AG04449 (cell line): ENCODE results near the gene CD207.
"Not testable (repeated sequence)": the region's sequence is repeated elsewhere in the genome, so short reads cannot be mapped to it uniquely, and the experiment has no call there.

Experiments
- CTCF ChIA-PET: fragments of 350-600 bp; formaldehyde crosslinking; extraction: SDS; loops from one replicate; lab custom pipeline; 2021; ENCODE audit warnings: antibody characterized with exemption; lab: Yijun Ruan, JAX
- POLR2A ChIA-PET: fragments of 400-600, 350-600 bp; formaldehyde crosslinking; extraction: SDS; loops from one replicate; lab custom pipeline; 2020; ENCODE audit warnings: antibody characterized with exemption, inconsistent platforms; lab: Yijun Ruan, JAX
- DNase-seq: peaks from one replicate; pipeline ENCODE4 v3.0.0-alpha.2; 2010; ENCODE audit warnings: low read depth, low spot score
- H3K4me3 ChIP-seq: 2 replicates; pipeline ENCODE4 v1.5.1; 2011; ENCODE audit warnings: low read depth, mild to moderate bottlenecking, control low read depth, low read length
- TF ChIP-seq, protein P1 (sequence below): IDR thresholded peaks from one replicate; pipeline ENCODE4 v1.5.1; 2011; ENCODE audit warnings: mild to moderate bottlenecking, moderate library complexity, low read length, control low read depth, inconsistent platforms; ENCODE audit not compliant: insufficient read depth; ENCODE audit errors: missing control alignments

CD207 gene

DNA sequence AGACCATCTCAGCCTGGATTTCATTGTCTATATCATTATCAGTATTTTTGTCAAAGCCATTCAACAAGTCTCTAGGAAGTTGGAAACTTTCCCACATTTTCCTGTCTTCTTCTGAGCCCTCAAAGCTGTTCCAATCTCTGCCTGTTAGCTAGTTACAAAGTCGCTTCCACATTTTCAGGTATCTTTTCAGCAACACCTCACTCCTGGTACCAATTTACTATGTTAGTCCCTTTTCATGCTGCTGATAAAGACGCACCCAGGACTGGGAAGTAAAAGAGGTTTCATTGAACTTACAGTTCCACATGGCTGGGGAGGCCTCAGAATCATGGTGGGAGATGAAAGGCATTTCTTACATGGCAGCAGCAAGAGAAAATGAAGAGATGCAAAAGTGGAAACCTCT, 35.9 kb downstream of the CD207 start:
- no peak overlapping the region for H3K4me3 ChIP-seq
- no peak for DNase-seq
- ChIA-PET POLR2A (no interaction called here), CTCF (no interaction called here)
- TF ChIP-seq, protein P1, sequence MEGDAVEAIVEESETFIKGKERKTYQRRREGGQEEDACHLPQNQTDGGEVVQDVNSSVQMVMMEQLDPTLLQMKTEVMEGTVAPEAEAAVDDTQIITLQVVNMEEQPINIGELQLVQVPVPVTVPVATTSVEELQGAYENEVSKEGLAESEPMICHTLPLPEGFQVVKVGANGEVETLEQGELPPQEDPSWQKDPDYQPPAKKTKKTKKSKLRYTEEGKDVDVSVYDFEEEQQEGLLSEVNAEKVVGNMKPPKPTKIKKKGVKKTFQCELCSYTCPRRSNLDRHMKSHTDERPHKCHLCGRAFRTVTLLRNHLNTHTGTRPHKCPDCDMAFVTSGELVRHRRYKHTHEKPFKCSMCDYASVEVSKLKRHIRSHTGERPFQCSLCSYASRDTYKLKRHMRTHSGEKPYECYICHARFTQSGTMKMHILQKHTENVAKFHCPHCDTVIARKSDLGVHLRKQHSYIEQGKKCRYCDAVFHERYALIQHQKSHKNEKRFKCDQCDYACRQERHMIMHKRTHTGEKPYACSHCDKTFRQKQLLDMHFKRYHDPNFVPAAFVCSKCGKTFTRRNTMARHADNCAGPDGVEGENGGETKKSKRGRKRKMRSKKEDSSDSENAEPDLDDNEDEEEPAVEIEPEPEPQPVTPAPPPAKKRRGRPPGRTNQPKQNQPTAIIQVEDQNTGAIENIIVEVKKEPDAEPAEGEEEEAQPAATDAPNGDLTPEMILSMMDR: no peak

DNA sequence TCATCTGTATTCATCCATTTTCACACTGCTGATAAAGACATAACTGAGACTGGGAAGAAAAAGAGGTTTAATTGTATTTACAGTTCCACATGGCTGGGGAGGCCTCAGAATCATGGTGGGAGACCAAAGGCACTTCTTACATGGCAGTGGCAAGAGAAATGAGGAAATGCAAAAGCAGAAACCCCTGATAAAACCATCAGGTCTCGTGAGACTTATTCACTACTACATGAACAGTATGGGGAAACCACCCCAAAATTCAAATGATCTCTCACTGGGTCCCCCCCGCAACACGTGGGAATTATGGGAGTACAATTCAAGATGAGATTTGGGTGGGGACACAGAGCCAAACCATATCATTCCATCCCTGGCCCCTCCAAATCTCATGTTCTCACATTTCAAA, 37.6 kb downstream of the CD207 start:
- CTCF ChIA-PET: interaction anchor here (1.1 kb wide), 1 partner anchor 10 kb away, joined by 4 read pairs; no protein-coding TSS in a partner anchor
- POLR2A ChIA-PET, H3K4me3 ChIP-seq: not testable (repeated sequence)

DNA sequence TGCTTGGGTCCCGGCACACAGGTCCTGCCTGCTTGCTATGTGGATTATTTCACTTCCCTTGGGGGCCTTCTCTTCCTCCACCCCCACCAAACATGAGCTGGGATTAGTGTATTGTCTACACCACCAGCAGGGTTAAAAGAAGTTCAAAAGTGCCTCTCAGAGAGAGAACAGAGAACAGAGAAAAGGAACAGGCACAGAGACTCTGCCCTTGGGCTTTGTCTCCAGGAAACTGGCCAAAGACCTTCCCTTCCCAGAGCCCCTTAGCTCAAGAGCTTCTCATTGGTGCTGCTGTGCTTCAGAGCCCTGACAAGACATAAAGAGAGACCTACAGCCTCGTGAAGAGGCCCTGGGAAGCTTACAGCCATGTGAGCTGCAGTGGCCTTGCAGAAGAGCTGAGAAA, 38.1 kb downstream of the CD207 start:
- TF ChIP-seq, protein P1: no peak
- H3K4me3 ChIP-seq: no peak overlapping the region
- ChIA-PET POLR2A (no interaction called here), CTCF (interaction anchor here (0.5 to 1.1 kb wide), 2 partner anchors 9 to 13 kb away, joined by 4 read pairs; no protein-coding TSS in a partner anchor)
- no peak for DNase-seq

More for the DNA sequence above, 37.6 kb downstream of the CD207 start:
- not testable (repeated sequence) for DNase-seq

DNA sequence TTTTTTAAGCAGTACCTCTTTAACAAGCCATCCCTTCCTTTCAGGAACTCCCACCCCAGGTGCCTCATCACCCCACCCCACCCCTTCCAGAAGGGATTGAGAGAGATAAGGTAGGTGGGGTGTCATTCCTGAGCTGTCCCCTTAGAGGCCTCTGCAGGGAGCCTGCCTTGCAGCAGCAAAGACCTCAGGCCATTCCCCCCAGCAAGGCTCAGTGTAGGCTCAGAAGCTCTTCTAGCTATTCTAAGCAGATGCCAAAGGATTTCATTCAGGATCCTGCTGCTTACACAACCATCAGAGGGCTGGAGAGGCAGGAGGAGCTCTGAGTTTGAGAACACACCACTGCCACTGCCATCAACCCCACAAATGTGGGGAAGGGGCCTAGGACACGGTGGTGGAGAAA, 39.4 kb downstream of the CD207 start:
- ChIA-PET POLR2A (no interaction called here), CTCF (no interaction called here)
- TF ChIP-seq, protein P1: no peak
- DNase-seq: no peak
- no peak overlapping the region for H3K4me3 ChIP-seq

DNA sequence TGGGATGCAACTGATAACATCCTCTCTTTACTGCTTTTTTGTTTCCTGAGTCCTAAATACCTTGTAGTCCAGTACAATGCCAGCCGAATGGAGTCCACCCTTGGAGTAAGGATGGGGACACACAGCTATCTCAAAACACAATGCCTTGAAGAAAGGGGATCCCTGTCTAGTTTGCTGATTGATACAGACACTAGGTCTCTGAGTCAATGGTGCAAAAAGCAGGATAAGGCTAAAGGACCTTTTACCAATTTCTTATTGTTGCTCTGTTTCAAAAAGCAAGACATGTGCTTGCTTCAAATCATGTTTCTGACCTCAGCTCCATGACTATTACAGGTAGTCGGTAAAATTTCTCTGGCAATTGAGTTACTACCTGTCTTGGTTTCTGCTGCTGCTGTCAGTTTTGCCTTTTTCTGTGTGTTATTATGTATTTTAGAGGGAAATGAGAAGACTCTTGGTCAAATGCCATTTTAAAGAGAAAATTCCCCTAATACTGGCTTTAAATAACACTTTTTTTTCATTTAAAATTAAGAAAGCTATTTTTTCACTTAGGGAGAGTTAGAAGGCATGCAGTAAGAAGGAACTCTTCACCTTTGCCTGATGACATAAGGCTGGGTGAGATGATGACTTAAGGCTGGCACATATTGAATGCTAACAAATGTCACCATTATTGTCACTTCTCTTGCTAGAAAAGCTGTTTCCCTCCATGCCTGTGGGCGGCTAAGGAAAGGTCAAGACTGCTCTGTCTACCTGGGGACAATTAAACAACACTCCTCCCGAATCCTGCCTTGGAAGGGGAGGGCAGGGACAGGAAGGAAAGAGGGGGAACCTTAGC, 40.2 kb downstream of the CD207 start:
- TF ChIP-seq, protein P1: no peak
- ChIA-PET CTCF (no interaction called here), POLR2A (no interaction called here)
- DNase-seq: no peak
- no peak overlapping the region for H3K4me3 ChIP-seq

DNA sequence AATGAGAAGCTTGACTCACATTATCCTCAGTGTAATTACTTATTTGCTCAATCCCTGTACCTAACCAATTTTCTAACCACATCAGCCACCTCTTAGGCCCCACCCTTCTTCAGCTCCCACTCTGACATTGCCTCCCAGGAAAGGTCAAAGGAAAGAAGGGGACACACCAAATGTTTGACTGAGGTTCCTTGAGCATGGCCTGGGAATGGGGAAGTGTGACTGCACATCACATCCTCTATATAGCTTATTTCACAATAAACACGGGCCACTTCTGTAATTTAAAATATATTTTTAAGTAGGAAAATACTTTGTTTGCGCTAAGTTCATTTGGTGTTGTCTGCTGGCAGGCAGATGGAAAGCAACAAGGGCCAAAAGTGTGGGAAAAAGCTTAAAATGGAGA, 42.2 kb downstream of the CD207 start:
- POLR2A ChIA-PET: no interaction called here
- CTCF ChIA-PET: no interaction called here
- no peak overlapping the region for H3K4me3 ChIP-seq
- DNase-seq: no peak
- TF ChIP-seq, protein P1: no peak
